ENCODE data around the gene EIF1. TPM values are rescaled to one million over a fixed set of nuclear protein-coding genes. Genes with fewer than 3 reads are reported as not detected.

The EIF1 gene
- total and polyA plus RNA-seq, 2 experiments from 2014 or later, result 272 to 603 TPM

GRCh38 chr17:41666708-41667279 is 21.9 kb upstream of the EIF1 start:
- H3K9me2 ChIP-seq (ENCODE audit: insufficient read depth), result no peaks in the 10 kb centered on the region
- H3F3A ChIP-seq (replicated peaks; ENCODE audit: low read depth), result no peaks in the 10 kb centered on the region
- Mint-ChIP-seq H3K9me3 (no peaks in the 10 kb centered on the region; the same call in 2 of the 3 replicates), H3K27me3 (ENCODE audit: insufficient read depth, low read depth, poor library complexity) (peaks cover 30% of the 10 kb centered on the region), H3K4me3 (peak overlapping the region; percentile 71), H3K4me1 (peaks cover 16% of the 10 kb centered on the region), H3K36me3 (ENCODE audit: low read depth) (no peaks in the 10 kb centered on the region), H3K27ac (no peak overlapping the region)
- H4K20me1 ChIP-seq (replicated peaks; ENCODE audit: insufficient read depth), result no peaks in the 10 kb centered on the region
- no peaks in the 10 kb centered on the region for H3K27me3 ChIP-seq (ENCODE audit: insufficient read depth)
- peak overlapping the region; percentile 98 for H2AFZ ChIP-seq
- H3K79me2 ChIP-seq (replicated peaks; ENCODE audit: insufficient read depth), result no peaks in the 10 kb centered on the region
- H3K4me3 ChIP-seq, result peak overlapping the region; percentile 76
- H3K4me1 ChIP-seq (ENCODE audit: insufficient read depth), result peaks cover 13% of the 10 kb centered on the region; the same call in 1 of the 2 replicates
- no peaks in the 10 kb centered on the region for H3K36me3 ChIP-seq (ENCODE audit: insufficient read depth)
- no peak overlapping the region for H3K27ac ChIP-seq (ENCODE audit: low read depth)
- ATAC-seq (peak; percentile 67), DNase-seq (ENCODE audit: low spot score) (peak; percentile 91)
- H3K4me2 ChIP-seq, result peak overlapping the region; percentile 95
- TF ChIP-seq EZH2 (IDR thresholded peaks at IDR 0.05; ENCODE audit: low read depth, unreplicated experiment) (no peak), EZH2phosphoT487 (IDR thresholded peaks at IDR 0.05; ENCODE audit: unreplicated experiment) (no peak), CTCF (conservative IDR thresholded peaks at IDR 0.05; ENCODE audit: low read depth in 2 of 2) (peak; percentile 94 to 95)

GRCh38 chr17:41667280-41668041 is 21.2 kb upstream of the EIF1 start:
- H3K4me3 ChIP-seq, result peak overlapping the region; percentile 76
- H3K9me2 ChIP-seq (ENCODE audit: insufficient read depth), result no peaks in the 10 kb centered on the region
- Mint-ChIP-seq H3K27me3 (ENCODE audit: insufficient read depth, low read depth, poor library complexity) (peaks cover 30% of the 10 kb centered on the region), H3K27ac (no peak overlapping the region), H3K9me3 (no peaks in the 10 kb centered on the region; the same call in 1 of the 3 replicates), H3K36me3 (ENCODE audit: low read depth) (no peaks in the 10 kb centered on the region), H3K4me1 (peaks cover 16% of the 10 kb centered on the region), H3K4me3 (peak overlapping the region; percentile 71)
- H2AFZ ChIP-seq, result peak overlapping the region; percentile 98
- no peaks in the 10 kb centered on the region for H3F3A ChIP-seq (replicated peaks; ENCODE audit: low read depth)
- ATAC-seq, result peak; percentile 12
- no peaks in the 10 kb centered on the region for H4K20me1 ChIP-seq (replicated peaks; ENCODE audit: insufficient read depth)
- no peaks in the 10 kb centered on the region for H3K79me2 ChIP-seq (replicated peaks; ENCODE audit: insufficient read depth)
- H3K4me2 ChIP-seq, result peak overlapping the region; percentile 95
- H3K4me1 ChIP-seq (ENCODE audit: insufficient read depth), result peaks cover 13% of the 10 kb centered on the region; the same call in 1 of the 2 replicates
- H3K27me3 ChIP-seq (ENCODE audit: insufficient read depth), result no peaks in the 10 kb centered on the region
- H3K27ac ChIP-seq (ENCODE audit: low read depth), result no peak overlapping the region
- H3K36me3 ChIP-seq (ENCODE audit: insufficient read depth), result no peaks in the 10 kb centered on the region
- no peak for DNase-seq (ENCODE audit: low spot score)
- TF ChIP-seq NANOG (IDR thresholded peaks at IDR 0.05; ENCODE audit: borderline replicate concordance) (no peak), ZNF331 (CRISPR knock-in tag; IDR thresholded peaks at IDR 0.05; ENCODE audit: low read depth) (no peak), CTCF (conservative IDR thresholded peaks at IDR 0.05; ENCODE audit: low read depth in 2 of 2) (no peak), EZH2phosphoT487 (IDR thresholded peaks at IDR 0.05; ENCODE audit: unreplicated experiment) (no peak), ETS1 (IDR thresholded peaks at IDR 0.05) (no peak), CREB1 (CRISPR knock-in tag; IDR thresholded peaks at IDR 0.05; ENCODE audit: low read depth) (no peak)

Data from GM23338 (cell line).